ENCODE measurements around the gene OBSCN.

DNA sequence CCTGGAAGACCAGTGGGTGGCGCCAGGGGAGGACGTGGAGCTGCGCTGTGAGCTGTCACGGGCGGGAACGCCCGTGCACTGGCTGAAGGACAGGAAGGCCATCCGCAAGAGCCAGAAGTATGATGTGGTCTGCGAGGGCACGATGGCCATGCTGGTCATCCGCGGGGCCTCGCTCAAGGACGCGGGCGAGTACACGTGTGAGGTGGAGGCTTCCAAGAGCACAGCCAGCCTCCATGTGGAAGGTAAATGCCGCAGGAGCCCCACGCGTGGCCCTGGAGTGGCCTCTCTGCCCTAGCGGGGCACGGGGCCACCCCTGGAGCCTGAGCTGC lies 75.2 kb downstream of the OBSCN start:
- TF ChIP-seq POLR2AphosphoS5 (IDR thresholded peaks at IDR 0.05; ENCODE audit: low read depth, low read length) (no peak), SIN3A (IDR thresholded peaks at IDR 0.05; ENCODE audit: borderline replicate concordance, insufficient read depth, low read length) (no peak)
